K562 (cell line): Measurements from ENCODE around the gene PVALEF. TPM values are rescaled to one million over a fixed set of nuclear protein-coding genes. Genes with fewer than 3 reads are reported as not detected.

Experiments
- FIP1L1 ChIP-seq: fragments of 200-400 bp; formaldehyde crosslinking; IDR thresholded peaks from 2 replicates; pipeline ENCODE4 v1.6.1; 2018; ENCODE audit warnings: mild to moderate bottlenecking, low read depth, low read length; ENCODE audit not compliant: poor library complexity, severe bottlenecking
- MGA ChIP-seq: fragments of 450-650 bp; IDR thresholded peaks from 2 replicates; pipeline ENCODE4 v1.6.1; 2016; ENCODE audit warnings: mild to moderate bottlenecking, moderate library complexity
- SMARCA5 ChIP-seq: fragments of 450-650 bp; IDR thresholded peaks from 2 replicates; pipeline ENCODE4 v1.6.1; 2016
- TFAP4 ChIP-seq: sonication (generic); formaldehyde crosslinking; IDR thresholded peaks from 2 replicates; pipeline ENCODE4 v1.8.0; 2022; ENCODE audit warnings: missing genetic modification reagents, mild to moderate bottlenecking, moderate library complexity, borderline replicate concordance
- ZNF224 ChIP-seq: sonication (generic); formaldehyde crosslinking; IDR thresholded peaks from 2 replicates; pipeline ENCODE4 v1.8.0; 2022; ENCODE audit warnings: mild to moderate bottlenecking, missing genetic modification reagents
- polyA plus RNA-seq, 8 experiments: library from polyadenylated mRNA; depleted of rRNA in 4 of 8; stranded (reverse) in 5 of 8; unstranded in 3 of 8; fragments of >200 nt; fragmentation: Nextera tagmentation in 2 of 8; fragmentation: Illumina TruSeq in 1 of 8; extraction: Ambion mirVana in 2 of 8; extraction: Trizol in 1 of 8; gene quantifications; 2 replicates each; pipeline versions ENCODE4 v1.2.1 to v1.2.3, GENCODE V29; 2011 to 2014; ENCODE audit warnings: inconsistent platforms in 1 of 8, missing spikeins in 1 of 8
- total RNA-seq, 7 experiments: library from RNA; depleted of rRNA in 6 of 7; stranded (reverse); fragments of >200 nt in 6 of 7; fragmentation: Illumina TruSeq in 2 of 7; extraction: Trizol in 2 of 7; gene quantifications; 2 replicates each; pipeline versions ENCODE4 v1.2.1 to v1.2.3, GENCODE V29; 2011 to 2021; ENCODE audit warnings: low replicate concordance in 1 of 7

PVALEF gene
- total and polyA plus RNA-seq, 9 of the 15 experiments (the other 6 are each of a cell fraction or from before 2014, with no cell fraction given) = not detected

- TF ChIP-seq FIP1L1 (peak; percentile 58), MGA (no peak), TFAP4 (peak; percentile 53; the same call in 1 of the 2 replicates), ZNF224 (CRISPR knock-in tag) (no peak), SMARCA5 (peak; percentile 70; the same call in 1 of the 2 replicates)
- TF ChIP-seq, all 486 proteins: peak for 29
Measured at GRCh38 chr17:81230043-81230820, 64.9 kb downstream of the PVALEF start (continued).
